Adrenal gland (tissue), 12 donors: ENCODE measurements around the gene GSE1. TPM values are rescaled to one million over a fixed set of nuclear protein-coding genes. Genes with fewer than 3 reads are reported as not detected.

Experiments used
- DNase-seq, 7 donors: peaks; one replicate each; pipeline ENCODE4 v3.0.0-alpha.2; 2019 to 2020
- H3K27ac ChIP-seq, 5 donors: fragments of 200-600 bp; sonication (generic) in 4 of 5; 1 replicate in 3 of 5; 2 replicates in 2 of 5; pipeline versions ENCODE4 v1.5.1 to v1.8.0; 2016 to 2020; ENCODE audit warnings: mild to moderate bottlenecking in 1 of 5
- H3K27me3 ChIP-seq: fragments of 200-600 bp; 2 replicates; pipeline ENCODE4 v1.8.0; 2021
- H3K36me3 ChIP-seq, 2 donors: fragments of 200-600 bp; replicated peaks in 1 of 2; 1 replicate in 1 of 2; 2 replicates in 1 of 2; pipeline versions ENCODE4 v1.5.1 to v1.8.0; 2018 to 2022
- H3K4me1 ChIP-seq, 2 donors: fragments of 200-600 bp; replicated peaks in 1 of 2; 1 replicate in 1 of 2; 2 replicates in 1 of 2; pipeline versions ENCODE4 v1.5.1 to v1.8.0; 2018 to 2021
- H3K4me3 ChIP-seq, 4 donors: fragments of 200-600 bp; sonication (generic) in 3 of 4; one replicate each; pipeline ENCODE4 v1.5.1; 2016 to 2018
- H3K9me3 ChIP-seq, 3 donors: fragments of 200-600 bp; sonication (generic) in 1 of 3; replicated peaks in 1 of 3; 1 replicate in 2 of 3; 2 replicates in 1 of 3; pipeline versions ENCODE4 v1.5.1 to v1.8.0; 2016 to 2021
- CTCF ChIP-seq, 6 experiments: fragments of 450-650 bp in 4 of 6; fragments of 200-600 bp in 2 of 6; sonication (generic) in 1 of 6; IDR thresholded peaks; 1 replicate in 5 of 6; 2 replicates in 1 of 6; pipeline versions ENCODE4 v1.5.1 to v1.8.0; 2016 to 2021; ENCODE audit warnings: antibody characterized with exemption in 6 of 6, mild to moderate bottlenecking in 2 of 6, moderate library complexity in 1 of 6
- POLR2A ChIP-seq, 2 donors: fragments of 450-650 bp; IDR thresholded peaks; one replicate each; pipeline ENCODE4 v1.6.1; 2017; ENCODE audit warnings: antibody characterized with exemption in 2 of 2, mild to moderate bottlenecking in 2 of 2, moderate library complexity in 1 of 2
- WGBS, 4 donors: extraction: QIAGEN DNeasy Blood & Tissue Kit in 2 of 4; methylation state at CpG; one replicate each; pipeline versions ENCODE4 v1.1.5 to v1.1.7; 2013 to 2017; 5-methylcytosine and 5-hydroxymethylcytosine counted together
- intact Hi-C, 2 donors: fragments of 100-400 bp; cut with DNase I; formaldehyde crosslinking; loops; one replicate each; pipeline versions ENCODE4 v1.14.1 to v1.15.0; 2022 to 2023
- polyA plus RNA-seq, 3 donors: library from polyadenylated mRNA; stranded (reverse); fragments of 200-250 nt in 2 of 3; fragments of 350-450 nt in 1 of 3; fragmentation: Illumina TruSeq in 1 of 3; extraction: RNeasy Lipid Tissue Mini Kit (QIAGEN cat#74804) in 1 of 3; gene quantifications; one replicate each; pipeline ENCODE4 v1.2.3, GENCODE V29; 2013 to 2014
- small RNA-seq, 2 donors: library from RNA; depleted of rRNA; stranded (forward); fragments of <200 nt; gene quantifications; one replicate each; pipeline ENCODE3, GENCODE V24; 2016
- total RNA-seq, 9 donors: library from RNA; depleted of rRNA in 4 of 9; stranded (reverse); fragments of >200 nt in 4 of 9; fragments of 120-200 nt in 1 of 9; fragmentation: NEBNext Ultra II Directional in 1 of 9; extraction: Animal tissue kit (Norgen Biotek cat#: 25700) in 1 of 9; gene quantifications; one replicate each; pipeline versions ENCODE4 v1.1.0 to v1.2.4, GENCODE V29; 2013 to 2023
- donor health status: healthy with polysubstance abuse.
- donor health status: Bipolar disorder and iron deficiency.
- donor health status: DM: yes; HTN: yes; CAD: no.
- donor health status: DM: no; HTN: no; CAD: no.
- donor health status: DM: no; HTN: no; CAD: no.
- donor health status: DM: yes; HTN: yes; CAD: no.

Gene GSE1
- total and polyA plus RNA-seq, 12 donors = 7.8 to 99.9 (median 64.8) TPM

DNA sequence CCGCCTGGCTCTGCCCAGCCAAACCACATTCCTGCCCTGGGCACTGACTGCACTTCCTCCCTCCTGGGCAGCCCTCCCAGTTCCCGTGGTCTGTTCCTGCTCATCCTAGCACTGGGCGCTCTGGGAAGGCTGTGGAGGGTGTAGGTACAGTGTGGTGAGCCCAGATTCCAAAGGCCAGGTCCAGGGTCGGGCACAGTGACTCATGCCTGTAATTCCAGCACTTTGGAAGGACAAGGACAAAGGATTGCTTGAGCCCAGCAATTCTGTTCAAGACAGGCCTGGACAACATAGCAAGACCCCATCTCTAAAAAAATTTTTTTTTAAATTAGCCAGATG is 107.1 kb downstream of the GSE1 start:
- 63 to 77% (median 67%) methylated on average over 4 of the region's 4 CpGs for WGBS, 4 donors
- intact Hi-C loops = no loop called here
- H3K27ac ChIP-seq = no peak overlapping the region
- H3K4me1 ChIP-seq = peaks cover 0 to 5% of the 10 kb centered on the region in 2 donors
- no peaks in the 10 kb centered on the region for H3K27me3 ChIP-seq
- H3K9me3 ChIP-seq = no peaks in the 10 kb centered on the region
- TF ChIP-seq POLR2A (IDR thresholded peaks at IDR 0.05) (no peak), CTCF (IDR thresholded peaks at IDR 0.05) (no peak)
- H3K4me3 ChIP-seq = no peak overlapping the region
- no peak for DNase-seq
- H3K36me3 ChIP-seq = no peaks in the 10 kb centered on the region

DNA sequence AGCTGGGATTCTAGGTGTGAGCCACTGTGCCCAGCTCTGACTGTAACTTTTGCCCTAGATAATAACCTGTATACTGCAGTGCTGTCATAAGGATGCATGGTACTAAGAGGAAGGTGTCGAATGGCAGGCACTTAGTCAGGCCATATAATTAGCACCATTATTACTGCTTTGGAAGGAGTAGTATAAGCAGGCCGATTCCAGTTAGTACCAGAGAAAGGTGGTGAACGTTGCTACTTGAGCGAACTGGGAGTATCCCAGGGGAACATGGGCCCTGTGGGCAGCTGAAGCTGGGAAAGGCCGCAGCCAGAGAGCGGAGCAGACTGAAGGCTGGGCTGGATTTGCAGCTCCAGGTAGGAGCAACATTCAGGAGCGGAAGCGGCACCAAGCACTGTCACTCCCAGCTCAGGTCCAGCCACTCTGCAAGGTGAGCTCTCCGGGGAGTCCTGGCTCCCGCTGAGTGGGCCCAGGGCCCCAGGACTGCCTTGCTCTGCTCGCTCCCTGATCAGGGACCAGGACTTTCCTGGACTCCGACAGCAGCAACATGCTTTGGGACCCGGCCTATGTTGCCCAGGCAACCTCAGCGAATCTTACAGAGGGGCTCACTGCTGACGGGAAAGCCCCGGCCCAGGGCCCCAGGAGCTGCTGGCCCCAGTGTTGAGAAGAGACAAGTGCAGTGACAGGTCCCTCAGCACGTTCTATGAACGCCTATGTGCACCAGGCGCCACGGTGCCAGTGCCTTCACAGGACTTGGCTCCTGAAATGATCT is 109.2 kb downstream of the GSE1 start:
- Histone ChIP-seq H3K27ac (no peak overlapping the region), H3K4me1 (no peaks in the 10 kb centered on the region), H3K4me3 (no peak overlapping the region), H3K27me3 (peaks cover 4% of the 10 kb centered on the region), H3K36me3 (no peaks in the 10 kb centered on the region), H3K9me3 (no peaks in the 10 kb centered on the region)
- WGBS, 4 donors = 89 to 95% (median 91%) methylated on average over 12 to 20 of the region's 20 CpGs
- TF ChIP-seq POLR2A (IDR thresholded peaks at IDR 0.05) = no peak
- intact Hi-C loops = no loop called here
- DNase-seq = no peak

DNA sequence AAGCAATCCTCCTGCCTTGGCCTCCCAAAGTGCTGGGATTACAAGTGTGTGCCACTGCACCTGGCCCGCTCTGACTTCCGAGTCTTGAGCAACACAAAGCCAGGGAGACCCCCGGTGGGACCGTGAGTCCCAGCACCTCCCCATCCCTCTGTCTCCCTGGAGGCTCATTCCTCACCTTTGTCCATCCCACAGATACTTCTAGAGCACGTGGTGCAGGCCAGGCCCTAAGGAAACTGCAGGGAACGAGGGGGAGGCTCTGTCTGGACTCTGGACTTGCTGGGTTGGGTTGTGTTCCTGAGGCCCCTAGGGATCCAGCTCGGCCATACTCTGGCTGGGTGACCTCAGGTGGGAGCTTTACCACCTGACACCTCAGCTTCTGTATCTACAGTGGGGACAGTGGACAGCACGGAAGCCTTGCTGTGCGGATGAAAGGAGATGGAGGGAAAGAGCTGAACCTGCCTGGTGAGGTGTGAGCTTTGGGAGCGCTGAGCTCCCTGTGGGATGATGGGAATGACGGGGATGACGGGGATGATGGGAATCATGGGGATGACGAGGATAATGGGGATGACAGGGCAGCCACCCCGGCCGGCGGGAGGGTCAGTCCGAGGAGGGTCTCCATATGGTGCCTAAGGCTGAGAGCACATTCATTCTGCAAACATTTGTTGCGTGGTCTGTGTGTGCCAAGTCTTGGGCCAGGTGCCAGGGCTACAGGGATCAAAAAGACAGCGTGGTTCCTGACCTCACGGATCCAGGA is 111.2 kb downstream of the GSE1 start:
- H3K4me1 ChIP-seq = no peaks in the 10 kb centered on the region
- H3K36me3 ChIP-seq = no peaks in the 10 kb centered on the region
- intact Hi-C loops = no loop called here
- 71 to 84% (median 77%) methylated on average over 13 to 20 of the region's 20 CpGs for WGBS, 4 donors
- no peak overlapping the region for H3K27ac ChIP-seq
- DNase-seq = no peak
- no peak overlapping the region for H3K4me3 ChIP-seq
- no peaks in the 10 kb centered on the region for H3K9me3 ChIP-seq
- TF ChIP-seq POLR2A (IDR thresholded peaks at IDR 0.05) (no peak), CTCF (IDR thresholded peaks at IDR 0.05) (no peak)
- peaks cover 7% of the 10 kb centered on the region for H3K27me3 ChIP-seq

DNA sequence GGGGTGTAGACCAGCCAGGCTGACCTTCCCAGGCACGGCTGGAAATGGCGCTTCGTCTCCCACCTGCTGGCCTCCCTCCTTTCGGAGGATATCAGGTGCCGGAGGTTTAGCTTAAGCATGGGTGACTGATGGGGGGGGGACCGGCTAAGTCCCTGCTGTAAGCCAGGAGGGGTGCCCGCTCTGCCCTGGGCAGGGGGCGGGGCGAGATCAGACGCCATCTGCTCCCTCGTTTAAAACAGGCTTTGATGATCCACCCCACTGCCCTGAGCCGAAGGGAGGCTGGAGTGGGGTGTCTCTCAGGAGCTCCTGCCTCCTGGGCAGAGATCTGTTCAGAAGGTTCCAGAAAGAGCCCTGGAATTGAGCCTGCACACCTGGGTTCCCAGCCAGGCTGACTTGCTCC is 111.8 kb downstream of the GSE1 start:
- WGBS, 4 donors = 84 to 88% (median 87%) methylated on average over 7 to 12 of the region's 12 CpGs; no CpG with 5 or more reads in 1 of the 4 donors
- intact Hi-C loops = no loop called here

More for the DNA sequence above, 111.8 kb downstream of the GSE1 start:
- no peak for DNase-seq
- Histone ChIP-seq H3K9me3 (no peaks in the 10 kb centered on the region), H3K36me3 (no peaks in the 10 kb centered on the region), H3K4me1 (no peaks in the 10 kb centered on the region), H3K27me3 (peaks cover 7% of the 10 kb centered on the region), H3K27ac (no peak overlapping the region), H3K4me3 (no peak overlapping the region)
- TF ChIP-seq CTCF (IDR thresholded peaks at IDR 0.05) = no peak
- TF ChIP-seq POLR2A (IDR thresholded peaks at IDR 0.05) = no peak

Small RNAs within 50 kb of the gene (small RNA-seq; reads per million reads assigned to genes)
- gene RN7SL381P = 0 reads per million in 2 donors

Other genes starting within 250 kb of the GSE1 start
- gene GINS2, start 75.6 kb downstream of the GSE1 start, total RNA-seq = 1 to 10 TPM in 7 of 9 donors, under 1 TPM in 2; 0.06 to 7.5 (median 1.8) TPM
- gene GINS2, start 75.6 kb downstream of the GSE1 start, polyA plus RNA-seq = 1 to 10 TPM in 1 of 3 donors, under 1 TPM in 2; 0.72 to 1.2 (median 0.88) TPM
- 1 to 10 TPM in 2 of 9 donors, under 1 TPM in 6, not detected in 1; 0.28 to 2.1 (median 0.46) TPM for gene C16orf74, start 137.8 kb downstream of the GSE1 start, total RNA-seq
- 1 to 10 TPM in 2 of 3 donors, under 1 TPM in 1; 0.16 to 3.2 (median 2.7) TPM for gene C16orf74, start 137.8 kb downstream of the GSE1 start, polyA plus RNA-seq
- 10 to 100 TPM; 16.9 to 53.8 (median 26.6) TPM for gene EMC8, start 186.2 kb downstream of the GSE1 start, total RNA-seq
- gene EMC8, start 186.2 kb downstream of the GSE1 start, polyA plus RNA-seq = 10 to 100 TPM; 10.7 to 21.7 (median 11.3) TPM
- 100 to 1,000 TPM; 466 to 710 (median 531) TPM for gene COX4I1, start 186.4 kb downstream of the GSE1 start, total RNA-seq
- gene COX4I1, start 186.4 kb downstream of the GSE1 start, polyA plus RNA-seq = 1,000 to 10,000 TPM in 2 of 3 donors, 100 to 1,000 TPM in 1; 506 to 1,628 (median 1,006) TPM